ENCODE measurements around the gene TSHZ3.

TSHZ3 gene

GRCh38 chr19:31346184-31347059 lies 2.8 kb downstream of the TSHZ3 start:
- Histone ChIP-seq H3K36me3 (ENCODE audit: control insufficient read depth in 1 of 2, insufficient read depth in 2 of 2, low read length in 2 of 2) (no peaks in the 10 kb centered on the region), H3K9me3 (ENCODE audit: control insufficient read depth in 1 of 2, low read length in 2 of 2) (no peaks in the 10 kb centered on the region), H3K27ac (ENCODE audit: low read length) (no peak overlapping the region), H3K4me3 (ENCODE audit: low read depth in 1 of 2, low read length in 2 of 2) (peak overlapping the region in 1 of 2 donors; percentile 11), H3K4me1 (ENCODE audit: control insufficient read depth in 1 of 2, insufficient read depth in 2 of 2, low read length in 2 of 2) (peaks cover 0 to 21% of the 10 kb centered on the region in 2 donors), H3K27me3 (ENCODE audit: low read depth, low read length) (no peaks in the 10 kb centered on the region)

- H3K36me3 ChIP-seq (ENCODE audit: control insufficient read depth in 1 of 2, insufficient read depth in 2 of 2, low read length in 2 of 2), result no peaks in the 10 kb centered on the region
- H3K4me3 ChIP-seq (ENCODE audit: low read depth in 1 of 2, low read length in 2 of 2), result no peak overlapping the region
- peak overlapping the region; percentile 6 for H3K27ac ChIP-seq (ENCODE audit: low read length)
- H3K9me3 ChIP-seq (ENCODE audit: control insufficient read depth in 1 of 2, low read length in 2 of 2), result no peaks in the 10 kb centered on the region
- H3K4me1 ChIP-seq (ENCODE audit: control insufficient read depth in 1 of 2, insufficient read depth in 2 of 2, low read length in 2 of 2), result peaks cover 2 to 41% of the 10 kb centered on the region in 2 donors
- H3K27me3 ChIP-seq (ENCODE audit: low read depth, low read length), result no peaks in the 10 kb centered on the region
Observed at GRCh38 chr19:31344403-31344802, 4.8 kb downstream of the TSHZ3 start.

GRCh38 chr19:31342926-31343325 lies 6.3 kb downstream of the TSHZ3 start:
- no peaks in the 10 kb centered on the region for H3K36me3 ChIP-seq (ENCODE audit: control insufficient read depth in 1 of 2, insufficient read depth in 2 of 2, low read length in 2 of 2)
- H3K27me3 ChIP-seq (ENCODE audit: low read depth, low read length), result no peaks in the 10 kb centered on the region
- peaks cover 10 to 47% of the 10 kb centered on the region in 2 donors for H3K4me1 ChIP-seq (ENCODE audit: control insufficient read depth in 1 of 2, insufficient read depth in 2 of 2, low read length in 2 of 2)
- H3K9me3 ChIP-seq (ENCODE audit: control insufficient read depth in 1 of 2, low read length in 2 of 2), result no peaks in the 10 kb centered on the region
- no peak overlapping the region for H3K4me3 ChIP-seq (ENCODE audit: low read depth in 1 of 2, low read length in 2 of 2)
- H3K27ac ChIP-seq (ENCODE audit: low read length), result no peak overlapping the region

GRCh38 chr19:31340042-31341025 lies 8.9 kb downstream of the TSHZ3 start:
- Histone ChIP-seq H3K36me3 (ENCODE audit: control insufficient read depth in 1 of 2, insufficient read depth in 2 of 2, low read length in 2 of 2) (no peaks in the 10 kb centered on the region), H3K4me3 (ENCODE audit: low read depth in 1 of 2, low read length in 2 of 2) (no peak overlapping the region), H3K27me3 (ENCODE audit: low read depth, low read length) (no peaks in the 10 kb centered on the region), H3K9me3 (ENCODE audit: control insufficient read depth in 1 of 2, low read length in 2 of 2) (no peaks in the 10 kb centered on the region), H3K4me1 (ENCODE audit: control insufficient read depth in 1 of 2, insufficient read depth in 2 of 2, low read length in 2 of 2) (peaks cover 14 to 42% of the 10 kb centered on the region in 2 donors), H3K27ac (ENCODE audit: low read length) (no peak overlapping the region)

- Histone ChIP-seq H3K4me1 (ENCODE audit: control insufficient read depth in 1 of 2, insufficient read depth in 2 of 2, low read length in 2 of 2) (peaks cover 14 to 38% of the 10 kb centered on the region in 2 donors), H3K27ac (ENCODE audit: low read length) (peak overlapping the region; percentile 32), H3K9me3 (ENCODE audit: control insufficient read depth in 1 of 2, low read length in 2 of 2) (no peaks in the 10 kb centered on the region), H3K36me3 (ENCODE audit: control insufficient read depth in 1 of 2, insufficient read depth in 2 of 2, low read length in 2 of 2) (no peaks in the 10 kb centered on the region), H3K4me3 (ENCODE audit: low read depth in 1 of 2, low read length in 2 of 2) (peak overlapping the region; percentile 14 to 33), H3K27me3 (ENCODE audit: low read depth, low read length) (no peaks in the 10 kb centered on the region)
Observed at GRCh38 chr19:31339411-31339810, 9.8 kb downstream of the TSHZ3 start.

- Histone ChIP-seq H3K27me3 (ENCODE audit: low read depth, low read length) (no peaks in the 10 kb centered on the region), H3K4me1 (ENCODE audit: control insufficient read depth in 1 of 2, insufficient read depth in 2 of 2, low read length in 2 of 2) (peaks cover 14 to 38% of the 10 kb centered on the region in 2 donors), H3K36me3 (ENCODE audit: control insufficient read depth in 1 of 2, insufficient read depth in 2 of 2, low read length in 2 of 2) (no peaks in the 10 kb centered on the region), H3K27ac (ENCODE audit: low read length) (peak overlapping the region; percentile 32), H3K9me3 (ENCODE audit: control insufficient read depth in 1 of 2, low read length in 2 of 2) (no peaks in the 10 kb centered on the region), H3K4me3 (ENCODE audit: low read depth in 1 of 2, low read length in 2 of 2) (peak overlapping the region in 1 of 2 donors; percentile 33)
Observed at GRCh38 chr19:31338069-31338776, 11.0 kb downstream of the TSHZ3 start.

GRCh38 chr19:31337008-31337914 lies 12.0 kb downstream of the TSHZ3 start:
- H3K4me3 ChIP-seq (ENCODE audit: low read depth in 1 of 2, low read length in 2 of 2), result no peak overlapping the region
- no peaks in the 10 kb centered on the region for H3K36me3 ChIP-seq (ENCODE audit: control insufficient read depth in 1 of 2, insufficient read depth in 2 of 2, low read length in 2 of 2)
- H3K27me3 ChIP-seq (ENCODE audit: low read depth, low read length), result no peaks in the 10 kb centered on the region
- peak overlapping the region; percentile 32 for H3K27ac ChIP-seq (ENCODE audit: low read length)
- H3K4me1 ChIP-seq (ENCODE audit: control insufficient read depth in 1 of 2, insufficient read depth in 2 of 2, low read length in 2 of 2), result peaks cover 14 to 43% of the 10 kb centered on the region in 2 donors
- no peaks in the 10 kb centered on the region for H3K9me3 ChIP-seq (ENCODE audit: control insufficient read depth in 1 of 2, low read length in 2 of 2)

- Histone ChIP-seq H3K36me3 (ENCODE audit: control insufficient read depth in 1 of 2, insufficient read depth in 2 of 2, low read length in 2 of 2) (no peaks in the 10 kb centered on the region), H3K27ac (ENCODE audit: low read length) (peak overlapping the region; percentile 16), H3K9me3 (ENCODE audit: control insufficient read depth in 1 of 2, low read length in 2 of 2) (no peaks in the 10 kb centered on the region), H3K27me3 (ENCODE audit: low read depth, low read length) (no peaks in the 10 kb centered on the region), H3K4me1 (ENCODE audit: control insufficient read depth in 1 of 2, insufficient read depth in 2 of 2, low read length in 2 of 2) (peaks cover 14 to 42% of the 10 kb centered on the region in 2 donors), H3K4me3 (ENCODE audit: low read depth in 1 of 2, low read length in 2 of 2) (no peak overlapping the region)
Observed at GRCh38 chr19:31335716-31336115, 13.5 kb downstream of the TSHZ3 start.

- Histone ChIP-seq H3K36me3 (ENCODE audit: control insufficient read depth in 1 of 2, insufficient read depth in 2 of 2, low read length in 2 of 2) (no peaks in the 10 kb centered on the region), H3K4me3 (ENCODE audit: low read depth in 1 of 2, low read length in 2 of 2) (no peak overlapping the region), H3K27ac (ENCODE audit: low read length) (no peak overlapping the region), H3K4me1 (ENCODE audit: control insufficient read depth in 1 of 2, insufficient read depth in 2 of 2, low read length in 2 of 2) (peaks cover 14 to 37% of the 10 kb centered on the region in 2 donors), H3K27me3 (ENCODE audit: low read depth, low read length) (no peaks in the 10 kb centered on the region), H3K9me3 (ENCODE audit: control insufficient read depth in 1 of 2, low read length in 2 of 2) (no peaks in the 10 kb centered on the region)
Observed at GRCh38 chr19:31334849-31335624, 14.2 kb downstream of the TSHZ3 start.

All from muscle layer of duodenum (tissue), 2 donors.